NT2/D1 (cell line): Measurements from ENCODE around the gene SH3PXD2A.

ENCODE experiments used
- DNase-seq: peaks from one replicate; pipeline ENCODE4 v3.0.0-alpha.2; 2011; ENCODE audit warnings: low read depth, low spot score
- H3K27me3 ChIP-seq: 2 replicates; pipeline ENCODE4 v1.6.0; 2011; ENCODE audit warnings: mild to moderate bottlenecking; ENCODE audit not compliant: insufficient read length, insufficient read depth
- H3K36me3 ChIP-seq: 2 replicates; pipeline ENCODE4 v1.6.1; 2011; ENCODE audit warnings: mild to moderate bottlenecking, low read length, mixed read lengths; ENCODE audit not compliant: insufficient read depth, insufficient read length
- H3K4me1 ChIP-seq: 2 replicates; pipeline ENCODE4 v1.5.1; 2011; ENCODE audit not compliant: insufficient read depth, insufficient read length
- H3K4me3 ChIP-seq: 2 replicates; pipeline ENCODE4 v1.5.1; 2011; ENCODE audit warnings: low read depth; ENCODE audit not compliant: insufficient read length
- H3K9ac ChIP-seq: 2 replicates; pipeline ENCODE4 v1.6.0; 2011; ENCODE audit warnings: low read depth; ENCODE audit not compliant: insufficient read length
- H3K9me3 ChIP-seq: 2 replicates; pipeline ENCODE4 v1.5.1; 2011; ENCODE audit warnings: mild to moderate bottlenecking, low read length; ENCODE audit not compliant: insufficient read depth
- SUZ12 ChIP-seq: IDR thresholded peaks from 2 replicates; pipeline ENCODE4 v1.6.1; 2011; ENCODE audit not compliant: insufficient read length, insufficient read depth; ENCODE audit errors: extremely low read depth
- YY1 ChIP-seq: IDR thresholded peaks from 2 replicates; pipeline ENCODE4 v1.6.1; 2011; ENCODE audit not compliant: insufficient read length, insufficient read depth
- ZNF274 ChIP-seq: IDR thresholded peaks from 2 replicates; pipeline ENCODE4 v1.6.1; 2011; ENCODE audit warnings: mild to moderate bottlenecking, low read depth, low read length

SH3PXD2A gene

DNA sequence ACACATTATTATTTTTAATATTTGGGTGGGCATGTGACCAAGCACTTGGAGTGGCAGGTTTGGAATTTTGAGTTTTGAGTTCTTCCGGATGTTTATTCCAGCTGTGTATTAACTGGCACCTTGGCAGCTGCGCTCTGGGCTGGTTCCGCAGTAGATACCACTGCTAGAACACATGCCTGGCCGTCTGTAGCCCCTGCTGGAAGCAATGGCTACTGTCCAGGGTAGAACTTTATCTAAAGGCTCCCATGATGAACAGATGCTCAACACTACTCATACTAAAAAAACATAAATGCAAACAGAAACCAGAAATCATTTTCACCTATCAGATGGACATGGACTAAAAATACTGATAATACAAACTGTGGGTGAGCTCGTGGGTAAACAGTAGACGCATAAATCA lies 19.4 kb upstream of the SH3PXD2A start:
- Histone ChIP-seq H3K4me1 (peaks cover 6% of the 10 kb centered on the region), H3K9me3 (no peaks in the 10 kb centered on the region), H3K4me3 (no peak overlapping the region), H3K36me3 (peaks cover 6% of the 10 kb centered on the region), H3K27me3 (no peaks in the 10 kb centered on the region), H3K9ac (no peak overlapping the region)
- TF ChIP-seq ZNF274 (no peak), YY1 (no peak), SUZ12 (no peak)
- DNase-seq = no peak

DNA sequence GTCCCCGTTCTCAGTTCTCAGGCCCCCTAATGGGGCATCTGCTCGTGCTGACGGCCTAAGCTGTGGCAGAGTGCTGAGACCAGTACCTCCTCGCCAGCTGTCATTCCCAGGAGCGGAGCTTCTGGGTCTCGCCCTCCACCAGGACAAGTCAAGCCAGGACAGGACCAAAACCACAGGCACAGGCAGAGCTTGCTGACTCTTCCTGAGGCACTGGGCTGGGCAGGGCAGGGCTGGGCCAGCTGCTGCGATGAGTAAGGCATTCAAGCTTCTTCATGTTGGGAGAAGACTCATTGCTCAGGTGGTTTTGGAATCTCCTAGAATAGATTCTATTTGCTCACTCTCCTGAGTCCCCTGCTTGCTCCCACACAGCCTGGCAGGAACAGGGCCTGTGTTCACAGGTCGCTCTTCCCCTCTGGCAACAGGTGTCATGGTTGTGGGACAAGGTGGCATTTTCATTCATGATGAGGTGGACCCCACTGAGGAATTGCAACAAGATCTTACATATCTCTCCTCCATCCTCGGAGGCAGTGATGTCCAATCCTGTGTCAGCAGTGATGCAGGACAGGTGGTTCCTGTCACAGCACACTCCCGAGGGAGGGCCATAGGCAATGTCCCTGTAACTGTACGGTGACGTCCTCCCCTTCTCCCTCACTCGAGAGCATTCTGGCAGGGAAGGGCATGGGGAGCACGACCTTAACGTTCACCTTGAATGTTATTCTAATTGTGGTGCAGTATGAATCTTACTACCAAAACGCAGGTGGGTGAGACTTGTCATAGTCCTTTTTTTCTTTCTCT lies 17.0 kb upstream of the SH3PXD2A start:
- Histone ChIP-seq H3K9me3 (no peaks in the 10 kb centered on the region), H3K27me3 (no peaks in the 10 kb centered on the region), H3K4me3 (no peak overlapping the region), H3K36me3 (no peaks in the 10 kb centered on the region), H3K9ac (no peak overlapping the region), H3K4me1 (peaks cover 3% of the 10 kb centered on the region)
- TF ChIP-seq YY1 = no peak
- no peak for TF ChIP-seq SUZ12
- no peak for TF ChIP-seq ZNF274
- no peak for DNase-seq

DNA sequence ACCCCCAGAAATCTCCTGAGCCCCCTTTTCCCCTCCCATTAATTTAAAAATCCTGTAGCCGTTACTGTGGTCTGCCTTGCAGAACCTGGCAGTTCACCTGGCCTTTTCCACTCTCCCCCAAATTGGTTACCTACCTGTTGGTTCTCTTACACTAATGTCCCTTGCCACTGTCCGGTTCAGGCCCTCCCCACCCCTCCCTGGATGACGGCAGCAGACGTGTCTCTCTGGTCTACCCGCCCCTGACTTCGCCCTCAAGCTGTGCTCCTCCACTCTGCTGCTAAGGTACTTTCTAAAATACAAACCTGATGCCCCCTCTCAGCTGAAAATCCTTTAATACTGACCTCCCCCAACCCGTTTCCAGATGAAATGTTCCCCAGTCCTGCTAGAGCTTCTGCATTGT lies 15.6 kb upstream of the SH3PXD2A start:
- no peak overlapping the region for H3K9ac ChIP-seq

DNA sequence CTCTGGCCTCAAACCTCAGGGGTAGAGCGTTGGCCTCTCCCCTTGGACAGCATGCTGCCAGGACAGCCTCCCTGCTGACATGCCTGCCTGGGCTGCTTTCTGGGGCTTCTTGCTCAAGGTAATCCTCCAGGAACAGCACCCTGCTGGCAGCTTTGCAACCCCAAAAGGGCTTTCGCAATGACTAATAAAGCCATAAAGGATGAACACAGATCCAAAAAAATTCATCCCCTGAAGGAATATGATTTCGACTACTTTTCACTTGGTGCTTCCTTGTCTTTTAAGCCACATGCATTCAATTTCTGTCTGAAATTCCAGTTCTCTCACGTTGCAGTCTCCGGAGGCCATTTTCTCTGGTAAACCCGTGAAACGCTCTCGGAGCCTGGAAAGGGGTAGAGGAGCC lies 15.1 kb upstream of the SH3PXD2A start:
- H3K4me3 ChIP-seq = no peak overlapping the region
- no peaks in the 10 kb centered on the region for H3K27me3 ChIP-seq
- peaks cover 3% of the 10 kb centered on the region for H3K4me1 ChIP-seq
- no peak overlapping the region for H3K9ac ChIP-seq
- peaks cover under 1% of the 10 kb centered on the region; the same call in 1 of the 2 replicates for H3K9me3 ChIP-seq
- DNase-seq = no peak
- TF ChIP-seq ZNF274 (no peak), SUZ12 (no peak), YY1 (no peak)
- no peaks in the 10 kb centered on the region for H3K36me3 ChIP-seq

More for the DNA sequence above, 15.6 kb upstream of the SH3PXD2A start:
- DNase-seq = no peak
- H3K27me3 ChIP-seq = no peaks in the 10 kb centered on the region
- H3K4me1 ChIP-seq = peaks cover 3% of the 10 kb centered on the region
- H3K4me3 ChIP-seq = no peak overlapping the region
- no peak for TF ChIP-seq SUZ12
- no peak for TF ChIP-seq ZNF274
- no peak for TF ChIP-seq YY1
- H3K36me3 ChIP-seq = no peaks in the 10 kb centered on the region
- H3K9me3 ChIP-seq = no peaks in the 10 kb centered on the region; the same call in 1 of the 2 replicates

DNA sequence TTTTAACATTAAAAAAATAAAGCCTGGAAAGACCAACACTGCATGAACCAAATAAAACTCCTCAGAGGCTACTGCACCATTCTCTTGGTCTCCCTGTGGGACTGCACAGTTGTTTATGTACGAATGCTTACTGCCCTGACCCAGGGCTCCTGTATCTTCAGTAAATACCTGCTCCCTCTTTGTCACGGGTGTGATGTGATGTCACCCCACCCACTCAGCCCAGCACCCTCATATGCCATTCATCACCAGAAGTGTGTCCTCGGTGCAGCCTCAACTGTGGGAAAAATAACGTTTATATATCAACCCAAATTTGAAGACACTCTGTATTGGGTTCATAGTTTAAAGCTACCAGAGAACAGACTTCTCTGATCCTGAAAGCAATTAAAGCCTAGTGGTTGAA lies 14.0 kb upstream of the SH3PXD2A start:
- no peak overlapping the region for H3K9ac ChIP-seq
- TF ChIP-seq SUZ12 = no peak
- TF ChIP-seq YY1 = no peak
- TF ChIP-seq ZNF274 = no peak
- DNase-seq = no peak
- H3K4me1 ChIP-seq = peaks cover 3% of the 10 kb centered on the region
- no peaks in the 10 kb centered on the region for H3K36me3 ChIP-seq
- peaks cover 12% of the 10 kb centered on the region; the same call in 1 of the 2 replicates for H3K9me3 ChIP-seq
- H3K27me3 ChIP-seq = no peaks in the 10 kb centered on the region
- no peak overlapping the region for H3K4me3 ChIP-seq

DNA sequence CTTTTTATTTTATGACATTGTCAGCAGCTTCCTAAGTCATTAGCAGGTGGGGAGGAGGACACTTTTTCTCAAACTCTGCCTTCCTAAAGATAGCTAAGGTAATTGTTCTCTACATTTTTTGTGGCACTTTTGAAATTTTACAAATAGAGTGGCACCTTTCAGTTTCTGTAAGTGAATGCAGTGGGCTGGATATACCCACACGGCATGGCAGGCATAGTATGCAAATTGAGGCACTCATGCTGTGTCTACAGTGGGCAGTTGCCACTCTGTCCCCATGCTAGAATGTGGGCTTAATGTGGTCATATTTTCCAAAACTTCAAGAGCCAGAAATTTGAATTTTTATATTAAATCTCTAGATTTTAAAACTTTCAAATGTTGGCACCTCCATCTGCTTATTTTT lies 12.8 kb upstream of the SH3PXD2A start:
- H3K4me1 ChIP-seq = peaks cover 3% of the 10 kb centered on the region
- no peak for DNase-seq
- H3K9me3 ChIP-seq = peaks cover 13% of the 10 kb centered on the region; the same call in 1 of the 2 replicates
- no peaks in the 10 kb centered on the region for H3K36me3 ChIP-seq
- no peak overlapping the region for H3K9ac ChIP-seq
- TF ChIP-seq ZNF274 (no peak), SUZ12 (no peak), YY1 (no peak)
- H3K27me3 ChIP-seq = no peaks in the 10 kb centered on the region
- H3K4me3 ChIP-seq = no peak overlapping the region

DNA sequence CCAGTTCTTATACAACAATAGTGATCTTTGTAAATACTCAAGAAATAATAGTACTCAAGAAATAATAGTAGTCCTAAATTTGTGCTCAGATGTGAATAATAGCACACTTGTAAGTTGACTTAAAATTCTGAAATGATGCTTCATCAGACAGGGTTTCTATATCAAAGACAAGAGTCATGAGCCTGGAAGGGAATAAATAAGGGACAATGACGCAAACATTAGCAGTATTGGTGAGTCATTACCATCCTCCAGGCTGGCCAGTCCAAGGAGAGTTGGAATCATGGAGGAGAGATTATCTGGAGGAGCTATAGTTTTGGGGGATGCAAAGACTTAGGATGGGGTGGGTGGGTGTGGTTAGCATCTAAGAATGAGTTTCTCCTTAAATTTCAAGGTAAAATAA lies 6.1 kb upstream of the SH3PXD2A start:
- Histone ChIP-seq H3K9ac (no peak overlapping the region), H3K9me3 (peaks cover 13% of the 10 kb centered on the region; the same call in 1 of the 2 replicates), H3K4me1 (no peaks in the 10 kb centered on the region), H3K27me3 (peaks cover 13% of the 10 kb centered on the region), H3K4me3 (no peak overlapping the region), H3K36me3 (no peaks in the 10 kb centered on the region)
- no peak for TF ChIP-seq SUZ12
- TF ChIP-seq ZNF274 = no peak
- TF ChIP-seq YY1 = no peak
- no peak for DNase-seq
